ENCODE results near the gene CDH2. TPM values are rescaled to one million over a fixed set of nuclear protein-coding genes. Genes with fewer than 3 reads are reported as not detected.

Gene CDH2
- total RNA-seq, 1 experiment from 2014 or later: 34.0 TPM

DNA sequence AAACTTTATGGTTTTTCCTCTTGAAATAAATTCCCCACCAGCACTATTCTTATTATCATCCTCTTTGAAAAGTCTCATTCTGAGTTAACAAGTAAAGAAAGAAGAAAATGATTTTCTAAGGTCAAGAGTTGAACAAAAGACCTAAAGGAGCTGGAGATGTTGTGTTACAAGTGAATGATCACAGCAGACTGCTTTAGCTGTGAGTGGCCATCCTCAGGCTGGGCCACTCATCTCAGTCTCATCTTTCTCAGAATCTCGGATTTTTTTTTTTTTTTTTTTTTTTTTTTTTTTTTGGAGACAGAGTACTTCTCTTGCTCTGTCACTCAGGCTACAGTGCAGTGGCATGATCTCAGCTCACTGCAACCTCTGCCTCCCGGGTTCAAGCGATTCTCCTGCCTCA is 133.3 kb downstream of the CDH2 start:
- no peak for DNase-seq
- no TSS peak for BruUV-seq (replicated peaks)
- Histone ChIP-seq H3K79me2 (ENCODE audit: low read length) (no peaks in the 10 kb centered on the region), H3K9ac (ENCODE audit: low read length) (no peak overlapping the region), H2AFZ (ENCODE audit: low read length) (no peak overlapping the region), H3K4me2 (ENCODE audit: low read length) (no peak overlapping the region), H3K9me2 (replicated peaks; ENCODE audit: low read length) (no peaks in the 10 kb centered on the region), H3K27me3 (ENCODE audit: low read length) (no peaks in the 10 kb centered on the region), H4K20me1 (ENCODE audit: low read length) (no peaks in the 10 kb centered on the region), H3K36me3 (ENCODE audit: low read depth, low read length) (no peaks in the 10 kb centered on the region), H3K27ac (ENCODE audit: low read length) (no peak overlapping the region), H3K9me3 (ENCODE audit: low read length) (no peaks in the 10 kb centered on the region), H3K4me1 (ENCODE audit: insufficient read depth, low read length) (0 out of 2 replicates have a peak, but pooled peaks cover 5% of the 10 kb centered on the region), H3F3A (ENCODE audit: low read length, unreplicated experiment) (no peaks in the 10 kb centered on the region), H3K4me3 (ENCODE audit: low read length) (no peak overlapping the region)
- ChIA-PET CTCF (no interaction called here), POLR2A (ENCODE audit: unreplicated experiment) (interaction anchor here (0.6 kb wide), 1 partner anchor 41 kb away, joined by 6 read pairs; no protein-coding TSS in a partner anchor)
- ATAC-seq: no peak
- no peak for TF ChIP-seq EZH2 (IDR thresholded peaks at IDR 0.05; ENCODE audit: low read length, unreplicated experiment)
- TF ChIP-seq, protein P1, sequence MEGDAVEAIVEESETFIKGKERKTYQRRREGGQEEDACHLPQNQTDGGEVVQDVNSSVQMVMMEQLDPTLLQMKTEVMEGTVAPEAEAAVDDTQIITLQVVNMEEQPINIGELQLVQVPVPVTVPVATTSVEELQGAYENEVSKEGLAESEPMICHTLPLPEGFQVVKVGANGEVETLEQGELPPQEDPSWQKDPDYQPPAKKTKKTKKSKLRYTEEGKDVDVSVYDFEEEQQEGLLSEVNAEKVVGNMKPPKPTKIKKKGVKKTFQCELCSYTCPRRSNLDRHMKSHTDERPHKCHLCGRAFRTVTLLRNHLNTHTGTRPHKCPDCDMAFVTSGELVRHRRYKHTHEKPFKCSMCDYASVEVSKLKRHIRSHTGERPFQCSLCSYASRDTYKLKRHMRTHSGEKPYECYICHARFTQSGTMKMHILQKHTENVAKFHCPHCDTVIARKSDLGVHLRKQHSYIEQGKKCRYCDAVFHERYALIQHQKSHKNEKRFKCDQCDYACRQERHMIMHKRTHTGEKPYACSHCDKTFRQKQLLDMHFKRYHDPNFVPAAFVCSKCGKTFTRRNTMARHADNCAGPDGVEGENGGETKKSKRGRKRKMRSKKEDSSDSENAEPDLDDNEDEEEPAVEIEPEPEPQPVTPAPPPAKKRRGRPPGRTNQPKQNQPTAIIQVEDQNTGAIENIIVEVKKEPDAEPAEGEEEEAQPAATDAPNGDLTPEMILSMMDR (conservative IDR thresholded peaks at IDR 0.05; ENCODE audit: low read depth, low read length): no peak
- no peak for TF ChIP-seq EZH2phosphoT487 (IDR thresholded peaks at IDR 0.05; ENCODE audit: borderline replicate concordance, low read length)
- intact Hi-C loops (cut with micrococcal nuclease): no loop called here

DNA sequence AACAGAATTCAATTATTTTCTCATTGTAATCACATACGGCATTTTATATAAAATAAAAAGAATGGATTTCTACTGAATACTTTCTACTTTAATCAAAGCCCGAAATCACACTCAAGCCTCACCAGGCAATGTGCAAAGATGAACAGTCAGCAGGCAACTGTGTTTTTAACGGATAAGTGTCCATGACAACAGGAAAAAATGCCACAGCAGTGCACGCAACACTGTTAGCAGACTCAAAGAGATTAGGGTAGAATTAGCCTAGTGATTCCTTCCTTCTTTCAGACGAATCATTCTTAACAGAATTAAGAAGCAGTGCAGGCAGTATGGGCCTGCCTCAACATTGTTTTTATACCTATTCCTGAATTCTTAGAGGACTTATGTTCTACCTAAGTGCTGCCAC is 135.6 kb downstream of the CDH2 start:
- Histone ChIP-seq H3K9me2 (replicated peaks; ENCODE audit: low read length) (no peaks in the 10 kb centered on the region), H3K36me3 (ENCODE audit: low read depth, low read length) (no peaks in the 10 kb centered on the region), H3K27me3 (ENCODE audit: low read length) (no peaks in the 10 kb centered on the region), H3K4me2 (ENCODE audit: low read length) (no peak overlapping the region), H2AFZ (ENCODE audit: low read length) (no peak overlapping the region), H3K9me3 (ENCODE audit: low read length) (no peaks in the 10 kb centered on the region), H3K27ac (ENCODE audit: low read length) (no peak overlapping the region), H3K79me2 (ENCODE audit: low read length) (no peaks in the 10 kb centered on the region), H3K4me1 (ENCODE audit: insufficient read depth, low read length) (0 out of 2 replicates have a peak, but pooled peaks cover 5% of the 10 kb centered on the region), H4K20me1 (ENCODE audit: low read length) (no peaks in the 10 kb centered on the region), H3F3A (ENCODE audit: low read length, unreplicated experiment) (no peaks in the 10 kb centered on the region), H3K4me3 (ENCODE audit: low read length) (no peak overlapping the region), H3K9ac (ENCODE audit: low read length) (no peak overlapping the region)
- TF ChIP-seq, protein P1 (conservative IDR thresholded peaks at IDR 0.05; ENCODE audit: low read depth, low read length): no peak
- TF ChIP-seq EZH2phosphoT487 (IDR thresholded peaks at IDR 0.05; ENCODE audit: borderline replicate concordance, low read length): no peak
- TF ChIP-seq EZH2 (IDR thresholded peaks at IDR 0.05; ENCODE audit: low read length, unreplicated experiment): no peak
- intact Hi-C loops (cut with micrococcal nuclease): no loop called here
- POLR2A ChIA-PET (ENCODE audit: unreplicated experiment): no interaction called here
- DNase-seq (no peak), ATAC-seq (no peak)
- no TSS peak for BruUV-seq (replicated peaks)
- CTCF ChIA-PET: no interaction called here

DNA sequence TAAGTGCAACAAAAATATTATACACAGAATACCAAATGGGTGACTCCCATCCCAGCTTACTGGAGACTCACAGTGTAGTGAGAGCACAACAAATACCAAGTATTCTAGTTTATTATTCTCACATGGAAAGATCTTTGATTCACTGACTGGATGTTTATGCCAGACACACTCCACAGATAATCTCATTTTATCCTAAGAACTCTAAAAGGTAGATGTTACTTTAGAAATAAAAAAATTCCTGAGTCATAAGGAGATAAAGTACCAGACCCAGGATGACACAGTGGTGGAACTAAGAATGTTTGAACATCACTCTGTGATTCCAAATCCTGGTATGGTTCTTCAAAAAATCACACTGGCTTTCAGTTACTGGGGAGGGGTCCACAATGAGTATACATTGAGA is 136.2 kb downstream of the CDH2 start:
- intact Hi-C loops (cut with micrococcal nuclease): no loop called here
- Histone ChIP-seq H3K9me3 (ENCODE audit: low read length) (no peaks in the 10 kb centered on the region), H3K79me2 (ENCODE audit: low read length) (no peaks in the 10 kb centered on the region), H3K9ac (ENCODE audit: low read length) (no peak overlapping the region), H3K9me2 (replicated peaks; ENCODE audit: low read length) (no peaks in the 10 kb centered on the region), H4K20me1 (ENCODE audit: low read length) (no peaks in the 10 kb centered on the region), H3K36me3 (ENCODE audit: low read depth, low read length) (no peaks in the 10 kb centered on the region), H3K27me3 (ENCODE audit: low read length) (no peaks in the 10 kb centered on the region), H3K4me1 (ENCODE audit: insufficient read depth, low read length) (0 out of 2 replicates have a peak, but pooled peaks cover 5% of the 10 kb centered on the region), H3K4me3 (ENCODE audit: low read length) (no peak overlapping the region), H3K27ac (ENCODE audit: low read length) (no peak overlapping the region), H3K4me2 (ENCODE audit: low read length) (no peak overlapping the region), H3F3A (ENCODE audit: low read length, unreplicated experiment) (no peaks in the 10 kb centered on the region), H2AFZ (ENCODE audit: low read length) (no peak overlapping the region)
- CTCF ChIA-PET: no interaction called here
- no TSS peak for BruUV-seq (replicated peaks)
- POLR2A ChIA-PET (ENCODE audit: unreplicated experiment): no interaction called here
- DNase-seq (no peak), ATAC-seq (no peak)
- TF ChIP-seq EZH2 (IDR thresholded peaks at IDR 0.05; ENCODE audit: low read length, unreplicated experiment): no peak
- no peak for TF ChIP-seq EZH2phosphoT487 (IDR thresholded peaks at IDR 0.05; ENCODE audit: borderline replicate concordance, low read length)
- TF ChIP-seq, protein P1 (conservative IDR thresholded peaks at IDR 0.05; ENCODE audit: low read depth, low read length): no peak

Data from PC-3 (cell line).